Natural killer cell (primary cell): ENCODE data around the gene SLC2A9. TPM values are rescaled to one million over a fixed set of nuclear protein-coding genes. Genes with fewer than 3 reads are reported as not detected.

Experiments used
- ATAC-seq, 3 donors: fragments of 150-1000 bp in 2 of 3; fragments of 200-7000 bp in 1 of 3; cut with Tn5 transposase; 1 replicate in 1 of 3; 2 replicates in 2 of 3; pipeline ENCODE4 v1.10.0; 2021; ENCODE audit warnings: mild to moderate bottlenecking in 2 of 3, moderate library complexity in 2 of 3
- DNase-seq, 2 donors: peaks; one replicate each; pipeline versions ENCODE4 v3.0.0 to v3.0.0-alpha.2; 2013 to 2021; ENCODE audit warnings: mixed read lengths in 1 of 2
- H3K27ac ChIP-seq: one replicate; pipeline ENCODE4 v1.5.1; 2013; ENCODE audit warnings: mild to moderate bottlenecking, low read length
- H3K27me3 ChIP-seq: one replicate; pipeline ENCODE4 v1.6.1; 2013; ENCODE audit warnings: low read length; ENCODE audit not compliant: control insufficient read depth, insufficient read depth
- H3K36me3 ChIP-seq: one replicate; pipeline ENCODE4 v1.6.1; 2013; ENCODE audit warnings: low read length; ENCODE audit not compliant: control insufficient read depth, insufficient read depth
- H3K4me1 ChIP-seq: one replicate; pipeline ENCODE4 v1.6.1; 2013; ENCODE audit warnings: low read length; ENCODE audit not compliant: control insufficient read depth, insufficient read depth
- H3K4me3 ChIP-seq: one replicate; pipeline ENCODE4 v1.5.1; 2013; ENCODE audit warnings: low read length
- H3K9me3 ChIP-seq: one replicate; pipeline ENCODE4 v1.6.1; 2013; ENCODE audit warnings: low read length; ENCODE audit not compliant: control insufficient read depth, insufficient read depth
- H3K27ac Mint-ChIP-seq, 2 donors: one replicate each; pipeline ENCODE4 v1.8.0; 2022; ENCODE audit warnings: mild to moderate bottlenecking in 2 of 2, mixed read lengths in 2 of 2, moderate library complexity in 1 of 2
- H3K27me3 Mint-ChIP-seq, 2 donors: one replicate each; pipeline ENCODE4 v1.8.0; 2022; ENCODE audit warnings: low read depth in 2 of 2, mixed read lengths in 2 of 2
- H3K36me3 Mint-ChIP-seq: one replicate; pipeline ENCODE4 v1.8.0; 2022; ENCODE audit warnings: mixed read lengths
- H3K4me1 Mint-ChIP-seq, 2 donors: one replicate each; pipeline ENCODE4 v1.8.0; 2022; ENCODE audit warnings: mixed read lengths in 2 of 2
- H3K4me3 Mint-ChIP-seq: one replicate; pipeline ENCODE4 v1.8.0; 2022; ENCODE audit warnings: mild to moderate bottlenecking, moderate library complexity, mixed read lengths
- H3K9me3 Mint-ChIP-seq, 2 donors: one replicate each; pipeline ENCODE4 v1.8.0; 2022; ENCODE audit warnings: mixed read lengths in 2 of 2
- CTCF ChIP-seq: fragments of 200-600 bp; IDR thresholded peaks from one replicate; pipeline ENCODE4 v1.8.0; 2022; ENCODE audit warnings: antibody characterized with exemption
- WGBS: methylation state at CpG from one replicate; pipeline ENCODE4 v1.1.7; 2013; ENCODE audit warnings: missing lambda C conversion rate; ENCODE audit not compliant: insufficient coverage; 5-methylcytosine and 5-hydroxymethylcytosine counted together
- intact Hi-C: fragments of 100-400 bp; cut with micrococcal nuclease; formaldehyde crosslinking; loops from one replicate; pipeline ENCODE4 v1.14.2; 2022
- total RNA-seq, 4 donors: library from RNA; stranded (reverse); fragments of 120-200 nt in 1 of 4; gene quantifications; one replicate each; pipeline versions ENCODE4 v1.2.3 to v1.2.4, GENCODE V29; 2013 to 2022

The SLC2A9 gene
- total RNA-seq, 3 donors from 2014 or later (not counting 1 experiment from before 2014, with no cell fraction given), result 1.5 to 5.5 (median 3.9) TPM

GRCh38 chr4:10001757-10002156 lies 19.5 kb downstream of the SLC2A9 start:
- H3K9me3 Mint-ChIP-seq, result no peaks in the 10 kb centered on the region
- no peaks in the 10 kb centered on the region for H3K9me3 ChIP-seq
- no peaks in the 10 kb centered on the region for H3K27me3 ChIP-seq
- H3K4me1 ChIP-seq, result peaks cover 21% of the 10 kb centered on the region
- H3K36me3 Mint-ChIP-seq, result no peaks in the 10 kb centered on the region
- H3K27me3 Mint-ChIP-seq, result no peaks in the 10 kb centered on the region
- DNase-seq (no peak), ATAC-seq (peak in 1 of 3 donors; percentile 17)
- intact Hi-C loops, result no loop called here
- H3K27ac ChIP-seq, result no peak overlapping the region
- 96% methylated on average over 4 of the region's 4 CpGs for WGBS
- H3K36me3 ChIP-seq, result no peaks in the 10 kb centered on the region
- H3K27ac Mint-ChIP-seq, result peak overlapping the region; percentile 73 to 84
- no peak overlapping the region for H3K4me3 Mint-ChIP-seq
- TF ChIP-seq CTCF, result no peak
- H3K4me1 Mint-ChIP-seq, result peaks cover 56 to 66% of the 10 kb centered on the region in 2 donors
- no peak overlapping the region for H3K4me3 ChIP-seq

GRCh38 chr4:9999956-10000561 lies 21.2 kb downstream of the SLC2A9 start:
- no peak for ATAC-seq
- intact Hi-C loops, result no loop called here
- no peaks in the 10 kb centered on the region for H3K36me3 ChIP-seq
- no peak overlapping the region for H3K4me3 Mint-ChIP-seq
- 73% methylated on average over 2 of the region's 4 CpGs for WGBS
- H3K9me3 ChIP-seq, result no peaks in the 10 kb centered on the region
- peaks cover 0 to 3% of the 10 kb centered on the region in 2 donors for H3K27me3 Mint-ChIP-seq
- H3K27ac ChIP-seq, result no peak overlapping the region
- no peak overlapping the region for H3K27ac Mint-ChIP-seq
- no peak for TF ChIP-seq CTCF
- no peak for DNase-seq
- no peak overlapping the region for H3K4me3 ChIP-seq
- H3K4me1 Mint-ChIP-seq, result peaks cover 39 to 53% of the 10 kb centered on the region in 2 donors
- H3K27me3 ChIP-seq, result no peaks in the 10 kb centered on the region
- no peaks in the 10 kb centered on the region for H3K36me3 Mint-ChIP-seq
- peaks cover 16% of the 10 kb centered on the region for H3K4me1 ChIP-seq
- H3K9me3 Mint-ChIP-seq, result no peaks in the 10 kb centered on the region

GRCh38 chr4:9997886-9998285 lies 23.4 kb downstream of the SLC2A9 start:
- TF ChIP-seq CTCF, result no peak
- Mint-ChIP-seq H3K4me1 (peaks cover 29 to 42% of the 10 kb centered on the region in 2 donors), H3K4me3 (no peak overlapping the region), H3K27me3 (peaks cover 0 to 3% of the 10 kb centered on the region in 2 donors), H3K27ac (no peak overlapping the region), H3K36me3 (no peaks in the 10 kb centered on the region), H3K9me3 (no peaks in the 10 kb centered on the region)
- ATAC-seq (no peak), DNase-seq (no peak)
- intact Hi-C loops, result no loop called here
- Histone ChIP-seq H3K27me3 (no peaks in the 10 kb centered on the region), H3K4me1 (peaks cover 14% of the 10 kb centered on the region), H3K36me3 (no peaks in the 10 kb centered on the region), H3K4me3 (no peak overlapping the region), H3K9me3 (no peaks in the 10 kb centered on the region), H3K27ac (no peak overlapping the region)
- 80% methylated on average over 4 of the region's 4 CpGs for WGBS
